ENCODE data around the gene M6PR.

Gene M6PR

GRCh38 chr12:8948701-8949341 lies 624 bp downstream of the M6PR start:
- no peaks in the 10 kb centered on the region for H3K4me1 ChIP-seq
- H2AFZ ChIP-seq = peak overlapping the region; percentile 89
- H3K36me3 ChIP-seq (ENCODE audit: control insufficient read depth, insufficient read depth, low read length) = no peaks in the 10 kb centered on the region
- peak overlapping the region; percentile 96 for H3K27ac ChIP-seq
- H3K4me3 ChIP-seq (ENCODE audit: low read depth, low read length) = peak overlapping the region; percentile 100
- H3K9me3 ChIP-seq (ENCODE audit: control insufficient read depth, low read length) = no peaks in the 10 kb centered on the region
- H3K9ac ChIP-seq = peak overlapping the region; percentile 70
- TF ChIP-seq, protein P1, sequence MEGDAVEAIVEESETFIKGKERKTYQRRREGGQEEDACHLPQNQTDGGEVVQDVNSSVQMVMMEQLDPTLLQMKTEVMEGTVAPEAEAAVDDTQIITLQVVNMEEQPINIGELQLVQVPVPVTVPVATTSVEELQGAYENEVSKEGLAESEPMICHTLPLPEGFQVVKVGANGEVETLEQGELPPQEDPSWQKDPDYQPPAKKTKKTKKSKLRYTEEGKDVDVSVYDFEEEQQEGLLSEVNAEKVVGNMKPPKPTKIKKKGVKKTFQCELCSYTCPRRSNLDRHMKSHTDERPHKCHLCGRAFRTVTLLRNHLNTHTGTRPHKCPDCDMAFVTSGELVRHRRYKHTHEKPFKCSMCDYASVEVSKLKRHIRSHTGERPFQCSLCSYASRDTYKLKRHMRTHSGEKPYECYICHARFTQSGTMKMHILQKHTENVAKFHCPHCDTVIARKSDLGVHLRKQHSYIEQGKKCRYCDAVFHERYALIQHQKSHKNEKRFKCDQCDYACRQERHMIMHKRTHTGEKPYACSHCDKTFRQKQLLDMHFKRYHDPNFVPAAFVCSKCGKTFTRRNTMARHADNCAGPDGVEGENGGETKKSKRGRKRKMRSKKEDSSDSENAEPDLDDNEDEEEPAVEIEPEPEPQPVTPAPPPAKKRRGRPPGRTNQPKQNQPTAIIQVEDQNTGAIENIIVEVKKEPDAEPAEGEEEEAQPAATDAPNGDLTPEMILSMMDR (IDR thresholded peaks at IDR 0.05) = no peak
- H3K27me3 ChIP-seq (ENCODE audit: control insufficient read depth, insufficient read depth, low read length) = no peaks in the 10 kb centered on the region
- H3K4me2 ChIP-seq (ENCODE audit: low read length) = peak overlapping the region; percentile 80
- H3K79me2 ChIP-seq = peaks cover 6% of the 10 kb centered on the region

DNA sequence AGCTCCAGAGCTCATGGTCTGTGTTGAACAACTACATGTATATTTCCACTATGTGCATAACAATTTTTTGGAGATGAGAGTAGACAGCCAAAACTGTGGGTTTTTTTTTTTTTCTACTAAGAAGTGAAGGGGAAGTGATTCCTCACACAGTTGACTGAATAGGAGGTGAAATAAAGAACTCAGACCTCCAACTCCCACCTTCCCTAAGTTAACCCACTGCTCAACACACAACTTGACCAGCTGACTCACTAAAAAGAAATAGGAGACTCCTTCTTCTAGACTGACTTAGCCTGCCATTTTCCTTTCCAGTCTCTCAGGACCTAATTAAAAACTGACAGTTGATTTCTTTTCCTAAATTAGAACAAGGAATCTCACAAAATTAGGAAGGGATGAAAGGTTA lies 1.7 kb downstream of the M6PR start:
- Histone ChIP-seq H3K27ac (no peak overlapping the region), H3K9me3 (ENCODE audit: control insufficient read depth, low read length) (no peaks in the 10 kb centered on the region), H3K79me2 (peaks cover 6% of the 10 kb centered on the region), H2AFZ (no peak overlapping the region), H3K36me3 (ENCODE audit: control insufficient read depth, insufficient read depth, low read length) (no peaks in the 10 kb centered on the region), H3K9ac (no peak overlapping the region), H3K4me2 (ENCODE audit: low read length) (peak overlapping the region; percentile 12), H3K4me3 (ENCODE audit: low read depth, low read length) (no peak overlapping the region), H3K27me3 (ENCODE audit: control insufficient read depth, insufficient read depth, low read length) (no peaks in the 10 kb centered on the region), H3K4me1 (no peaks in the 10 kb centered on the region)
- TF ChIP-seq, protein P1 (IDR thresholded peaks at IDR 0.05) = no peak

DNA sequence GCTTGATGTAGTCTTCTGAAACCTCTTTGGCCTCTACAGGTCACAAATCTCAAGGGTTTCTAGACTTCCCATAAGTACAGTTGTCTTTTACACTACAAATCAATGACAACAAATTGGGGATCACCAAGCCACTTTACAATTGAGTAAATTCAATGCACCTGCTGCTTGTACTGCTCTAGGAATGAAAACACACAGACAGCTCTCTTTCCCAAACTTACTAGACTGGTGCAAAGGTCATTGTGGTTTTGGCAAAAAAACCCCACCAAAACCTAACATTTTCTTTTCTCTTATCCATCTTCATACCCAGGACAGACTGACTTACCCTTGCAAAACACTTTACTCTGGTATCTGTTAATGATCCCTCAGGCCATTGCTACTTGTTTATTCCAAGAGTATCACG lies 2.7 kb downstream of the M6PR start:
- no peak overlapping the region for H3K4me3 ChIP-seq (ENCODE audit: low read depth, low read length)
- H3K9me3 ChIP-seq (ENCODE audit: control insufficient read depth, low read length) = no peaks in the 10 kb centered on the region
- H3K4me2 ChIP-seq (ENCODE audit: low read length) = no peak overlapping the region
- H2AFZ ChIP-seq = no peak overlapping the region
- no peaks in the 10 kb centered on the region for H3K27me3 ChIP-seq (ENCODE audit: control insufficient read depth, insufficient read depth, low read length)
- no peaks in the 10 kb centered on the region for H3K4me1 ChIP-seq
- TF ChIP-seq, protein P1 (IDR thresholded peaks at IDR 0.05) = no peak
- no peaks in the 10 kb centered on the region for H3K36me3 ChIP-seq (ENCODE audit: control insufficient read depth, insufficient read depth, low read length)
- no peak overlapping the region for H3K9ac ChIP-seq
- no peak overlapping the region for H3K27ac ChIP-seq
- peaks cover 6% of the 10 kb centered on the region for H3K79me2 ChIP-seq

DNA sequence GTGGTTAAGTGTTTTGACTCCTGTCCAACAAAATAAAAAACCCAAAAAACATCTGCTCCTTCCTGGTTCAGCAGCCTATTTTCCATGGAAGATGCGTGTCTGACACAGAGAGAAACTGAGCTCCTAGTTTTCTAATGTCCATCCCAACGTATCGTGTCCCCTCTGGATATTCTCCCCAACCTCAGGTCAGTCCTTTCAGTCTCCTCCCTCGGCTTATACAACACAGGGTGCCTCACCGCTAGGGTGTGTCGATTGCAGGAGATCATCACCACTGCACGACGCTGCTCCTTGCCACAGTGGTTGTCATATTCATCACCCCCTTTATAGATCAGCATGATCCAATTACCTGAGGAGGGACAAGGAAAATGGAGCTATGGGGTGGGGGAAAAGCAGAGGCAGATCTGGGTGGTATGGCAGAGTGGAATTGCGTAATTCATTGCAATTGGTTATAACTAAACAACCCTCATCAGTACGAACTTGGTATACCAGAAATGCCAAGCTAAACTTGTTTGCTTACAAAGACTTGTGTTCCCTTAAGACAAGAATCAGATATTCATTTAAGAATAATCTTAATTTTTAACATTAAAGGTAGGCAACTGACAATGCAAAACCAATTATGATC lies 5.8 kb downstream of the M6PR start:
- H3K27ac ChIP-seq = no peak overlapping the region
- H3K9ac ChIP-seq = no peak overlapping the region
- no peaks in the 10 kb centered on the region for H3K27me3 ChIP-seq (ENCODE audit: control insufficient read depth, insufficient read depth, low read length)
- TF ChIP-seq, protein P1 (IDR thresholded peaks at IDR 0.05) = no peak
- H2AFZ ChIP-seq = no peak overlapping the region
- H3K4me1 ChIP-seq = no peaks in the 10 kb centered on the region
- H3K36me3 ChIP-seq (ENCODE audit: control insufficient read depth, insufficient read depth, low read length) = no peaks in the 10 kb centered on the region
- H3K9me3 ChIP-seq (ENCODE audit: control insufficient read depth, low read length) = no peaks in the 10 kb centered on the region
- no peak overlapping the region for H3K4me2 ChIP-seq (ENCODE audit: low read length)
- H3K4me3 ChIP-seq (ENCODE audit: low read depth, low read length) = no peak overlapping the region
- H3K79me2 ChIP-seq = peaks cover 2% of the 10 kb centered on the region

All from parathyroid adenoma (tissue), 2 donors.